GM10248 (cell line): ENCODE results near the gene ST7L.

Source experiments
- CTCF ChIA-PET: fragments of 300-600 bp; sonication (Branson Sonifier 250); formaldehyde crosslinking; extraction: SDS; loops from one replicate; lab custom pipeline; 2021; ENCODE audit warnings: antibody characterized with exemption; lab: Yijun Ruan, JAX
- POLR2A ChIA-PET: fragments of 350-650 bp; sonication (Branson Sonifier 250); formaldehyde crosslinking; extraction: SDS; loops from one replicate; lab custom pipeline; 2020; ENCODE audit warnings: antibody characterized with exemption; lab: Yijun Ruan, JAX
- DNase-seq: peaks from one replicate; pipeline ENCODE4 v3.0.0; 2012; ENCODE audit errors: extremely low spot score
- TF ChIP-seq, protein P1 (sequence below): IDR thresholded peaks from 2 replicates; pipeline ENCODE4 v1.5.1; 2012; ENCODE audit warnings: mild to moderate bottlenecking, low read depth; ENCODE audit errors: extremely low read depth, missing control alignments, control extremely low read depth

ST7L gene

DNA sequence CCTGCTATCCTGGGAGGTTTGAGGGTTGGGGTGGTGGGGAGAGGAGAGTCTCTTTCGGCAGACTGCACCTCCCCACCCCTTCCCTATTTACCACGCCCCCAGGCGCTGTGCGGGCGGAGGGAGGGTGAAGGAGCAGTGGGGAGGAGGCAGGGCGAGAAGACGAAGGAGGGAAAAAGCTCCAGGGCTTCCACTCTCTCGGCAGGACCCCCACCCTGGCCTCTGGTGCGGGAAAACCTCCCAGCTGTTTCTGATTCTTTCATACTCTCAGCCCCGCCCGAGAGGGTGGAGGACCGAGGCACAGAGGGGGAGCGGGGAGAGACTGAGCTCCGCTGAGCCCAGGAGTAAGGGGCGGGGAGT, 111.0 kb downstream of the ST7L start:
- ChIA-PET CTCF (no interaction called here), POLR2A (no interaction called here)
- TF ChIP-seq, protein P1, sequence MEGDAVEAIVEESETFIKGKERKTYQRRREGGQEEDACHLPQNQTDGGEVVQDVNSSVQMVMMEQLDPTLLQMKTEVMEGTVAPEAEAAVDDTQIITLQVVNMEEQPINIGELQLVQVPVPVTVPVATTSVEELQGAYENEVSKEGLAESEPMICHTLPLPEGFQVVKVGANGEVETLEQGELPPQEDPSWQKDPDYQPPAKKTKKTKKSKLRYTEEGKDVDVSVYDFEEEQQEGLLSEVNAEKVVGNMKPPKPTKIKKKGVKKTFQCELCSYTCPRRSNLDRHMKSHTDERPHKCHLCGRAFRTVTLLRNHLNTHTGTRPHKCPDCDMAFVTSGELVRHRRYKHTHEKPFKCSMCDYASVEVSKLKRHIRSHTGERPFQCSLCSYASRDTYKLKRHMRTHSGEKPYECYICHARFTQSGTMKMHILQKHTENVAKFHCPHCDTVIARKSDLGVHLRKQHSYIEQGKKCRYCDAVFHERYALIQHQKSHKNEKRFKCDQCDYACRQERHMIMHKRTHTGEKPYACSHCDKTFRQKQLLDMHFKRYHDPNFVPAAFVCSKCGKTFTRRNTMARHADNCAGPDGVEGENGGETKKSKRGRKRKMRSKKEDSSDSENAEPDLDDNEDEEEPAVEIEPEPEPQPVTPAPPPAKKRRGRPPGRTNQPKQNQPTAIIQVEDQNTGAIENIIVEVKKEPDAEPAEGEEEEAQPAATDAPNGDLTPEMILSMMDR = no peak
- peak; percentile 54 for DNase-seq

DNA sequence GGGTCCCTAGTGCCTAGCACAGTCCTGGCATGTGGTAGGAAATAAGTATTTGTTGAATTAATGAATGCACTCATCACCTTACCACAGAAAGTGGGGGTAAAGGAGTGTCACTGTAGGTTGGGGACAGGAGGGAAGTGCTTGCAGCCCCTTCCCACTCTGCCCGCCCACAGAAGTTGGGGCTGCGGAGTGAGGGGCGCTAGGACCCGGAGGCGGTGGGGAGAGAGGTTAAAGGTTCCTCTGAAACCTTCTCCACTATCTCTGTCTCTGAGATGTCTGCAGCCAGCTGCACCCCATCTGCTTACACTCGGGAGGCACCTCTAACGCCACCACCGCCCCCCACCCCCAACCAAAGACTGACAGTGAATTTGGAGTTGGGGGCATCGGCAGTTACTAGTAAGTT, 111.6 kb downstream of the ST7L start:
- ChIA-PET CTCF (no interaction called here), POLR2A (no interaction called here)
- DNase-seq = no peak
- TF ChIP-seq, protein P1 = no peak

DNA sequence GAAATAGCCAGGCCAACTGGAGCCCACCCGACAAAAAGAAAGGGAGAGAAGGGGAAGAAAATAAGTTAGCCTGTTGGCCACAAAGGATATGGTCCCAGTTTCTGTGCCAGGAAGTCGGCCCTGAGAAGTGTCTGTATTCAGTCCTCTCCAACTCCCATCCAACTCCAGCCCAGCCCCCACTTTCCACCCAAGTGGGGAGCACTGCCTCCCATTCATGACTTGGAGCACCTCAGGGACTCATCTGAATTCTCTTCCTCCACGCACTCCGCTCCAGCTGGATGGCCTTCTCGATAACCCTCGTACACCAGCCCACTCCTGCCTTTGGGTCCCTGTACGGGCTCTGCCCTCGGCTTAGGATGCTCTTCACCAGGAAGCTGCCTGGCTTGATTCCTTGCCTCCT, 112.2 kb downstream of the ST7L start:
- ChIA-PET POLR2A (no interaction called here), CTCF (interaction anchor here (1.0 kb wide), 1 partner anchor 23 kb away, joined by 3 read pairs; no protein-coding TSS in a partner anchor)
- DNase-seq = no peak
- TF ChIP-seq, protein P1 = no peak

DNA sequence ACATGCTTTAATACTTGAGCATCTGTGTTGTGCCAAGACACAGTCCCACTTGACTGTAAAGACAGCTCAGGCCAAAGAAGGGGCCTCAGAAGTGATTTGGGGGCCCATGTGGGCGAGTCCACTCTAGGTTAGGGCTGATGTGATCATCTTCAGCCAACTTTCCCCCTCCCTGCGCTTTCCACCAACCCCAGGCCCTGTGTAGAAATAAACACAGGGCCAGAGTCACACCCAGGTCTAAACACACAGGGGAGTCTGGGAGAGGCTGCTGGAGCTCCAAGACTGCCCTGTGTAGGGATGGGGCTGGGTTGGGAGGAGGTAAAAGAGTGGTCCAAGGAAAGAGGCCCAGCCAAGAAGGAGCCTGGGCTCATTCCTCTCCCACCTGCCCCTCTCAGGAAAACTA, 112.6 kb downstream of the ST7L start:
- DNase-seq = no peak
- ChIA-PET CTCF (interaction anchor here (0.9 to 2.3 kb wide), 5 partner anchors 23 to 202 kb away, joined by 3 to 5 read pairs (median 4); partner anchors contain the start of gene RHOC), POLR2A (no interaction called here)
- TF ChIP-seq, protein P1 = no peak

DNA sequence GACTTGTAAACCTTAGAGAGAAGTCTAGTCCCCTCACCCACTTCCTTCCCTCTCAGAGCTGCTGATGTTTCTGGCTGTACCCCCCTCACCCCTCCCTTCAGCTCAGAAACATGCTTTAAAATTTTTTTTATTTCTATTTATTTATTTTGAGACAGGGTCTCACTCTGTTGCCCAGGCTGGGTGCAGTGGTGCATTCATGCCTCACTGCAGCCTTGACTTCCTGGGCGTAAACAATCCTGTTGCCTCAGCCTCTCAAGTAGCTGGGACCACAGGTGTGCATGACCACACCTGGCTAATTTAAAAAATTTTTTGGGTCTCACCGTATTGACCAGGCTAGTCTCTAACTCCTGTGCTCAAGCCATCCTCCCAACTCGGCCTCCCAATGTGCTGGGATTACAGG, 113.1 kb downstream of the ST7L start:
- POLR2A ChIA-PET = no interaction called here
- CTCF ChIA-PET = interaction anchor here (0.7 to 2.3 kb wide), 7 partner anchors 11 to 202 kb away, joined by 3 to 5 read pairs (median 4); partner anchors contain the start of gene RHOC
- DNase-seq = no peak
- TF ChIP-seq, protein P1 = no peak

DNA sequence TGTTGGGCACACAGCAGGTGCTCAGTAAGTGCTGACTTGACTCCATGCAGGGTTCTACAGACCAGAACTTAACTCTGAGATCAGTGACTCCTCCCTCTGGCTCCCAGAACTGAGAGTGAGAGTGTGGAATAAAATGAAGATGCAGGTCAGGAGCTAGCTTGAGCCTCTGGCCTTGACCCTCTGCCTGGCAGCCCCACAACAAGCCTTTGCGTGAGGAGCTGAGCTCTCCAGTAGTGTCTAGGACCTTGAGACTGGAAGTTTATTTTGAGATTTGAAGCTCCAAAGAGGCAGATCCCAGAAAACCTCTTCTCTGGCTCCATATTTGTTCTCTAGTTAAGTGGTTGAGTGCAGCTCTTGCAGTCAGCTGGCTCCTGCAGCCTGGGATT, 113.5 kb downstream of the ST7L start:
- ChIA-PET POLR2A (no interaction called here), CTCF (interaction anchor here (0.7 to 2.3 kb wide), 8 partner anchors 10 to 203 kb away, joined by 3 to 5 read pairs (median 4); partner anchors contain the start of gene RHOC)
- TF ChIP-seq, protein P1 = no peak
- no peak for DNase-seq
